Astrocyte (in vitro differentiated cells and primary cell): ENCODE measurements around the gene SNX32.

Experiments used
- EZH2 ChIP-seq: IDR thresholded peaks from 2 replicates; pipeline ENCODE4 v1.6.1; 2012; ENCODE audit warnings: mild to moderate bottlenecking, low read length, inconsistent platforms; ENCODE audit not compliant: insufficient read depth
- TF ChIP-seq, protein P1 (sequence below): IDR thresholded peaks from 2 replicates; pipeline ENCODE4 v1.5.1; 2011; ENCODE audit warnings: low read depth, mild to moderate bottlenecking, inconsistent platforms, low read length, moderate library complexity; ENCODE audit not compliant: insufficient read depth

DNA sequence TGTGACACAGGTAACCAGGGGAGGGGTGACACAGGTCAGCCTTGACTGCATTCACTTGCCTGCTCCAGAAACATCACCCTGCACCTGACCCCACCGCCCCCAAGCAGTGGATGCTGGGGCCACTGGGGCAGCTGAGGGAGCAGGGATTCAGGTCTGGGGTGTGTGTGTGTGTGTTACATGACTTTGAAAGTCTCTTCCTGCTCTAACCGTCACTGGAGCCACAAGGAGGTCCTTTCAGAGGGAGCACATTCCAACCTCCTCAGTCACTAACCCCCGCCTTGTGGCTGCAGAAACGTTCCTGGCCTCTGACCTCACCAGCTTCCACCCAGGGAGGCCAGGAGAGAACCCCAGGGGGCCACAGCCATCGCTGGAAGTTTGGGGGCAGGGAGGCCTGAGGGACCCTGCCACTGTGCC lies 69.3 kb downstream of the SNX32 start:
- TF ChIP-seq, protein P1, sequence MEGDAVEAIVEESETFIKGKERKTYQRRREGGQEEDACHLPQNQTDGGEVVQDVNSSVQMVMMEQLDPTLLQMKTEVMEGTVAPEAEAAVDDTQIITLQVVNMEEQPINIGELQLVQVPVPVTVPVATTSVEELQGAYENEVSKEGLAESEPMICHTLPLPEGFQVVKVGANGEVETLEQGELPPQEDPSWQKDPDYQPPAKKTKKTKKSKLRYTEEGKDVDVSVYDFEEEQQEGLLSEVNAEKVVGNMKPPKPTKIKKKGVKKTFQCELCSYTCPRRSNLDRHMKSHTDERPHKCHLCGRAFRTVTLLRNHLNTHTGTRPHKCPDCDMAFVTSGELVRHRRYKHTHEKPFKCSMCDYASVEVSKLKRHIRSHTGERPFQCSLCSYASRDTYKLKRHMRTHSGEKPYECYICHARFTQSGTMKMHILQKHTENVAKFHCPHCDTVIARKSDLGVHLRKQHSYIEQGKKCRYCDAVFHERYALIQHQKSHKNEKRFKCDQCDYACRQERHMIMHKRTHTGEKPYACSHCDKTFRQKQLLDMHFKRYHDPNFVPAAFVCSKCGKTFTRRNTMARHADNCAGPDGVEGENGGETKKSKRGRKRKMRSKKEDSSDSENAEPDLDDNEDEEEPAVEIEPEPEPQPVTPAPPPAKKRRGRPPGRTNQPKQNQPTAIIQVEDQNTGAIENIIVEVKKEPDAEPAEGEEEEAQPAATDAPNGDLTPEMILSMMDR, result no peak
- no peak for TF ChIP-seq EZH2
